ENCODE measurements around the gene LMAN1L. TPM values are rescaled to one million over a fixed set of nuclear protein-coding genes. Genes with fewer than 3 reads are reported as not detected.

The LMAN1L gene
- total RNA-seq, 2 experiments from 2014 or later: 0.56 to 0.93 TPM

- H3K27ac ChIP-seq (ENCODE audit: low read depth in 1 of 2, low read length in 2 of 2): peak overlapping the region in 1 of 2 donors; percentile 50
- POLR2A ChIA-PET: interaction anchor here (1.2 to 33.5 kb wide), 3 partner anchors 29 to 93 kb away, joined by 5 to 925 read pairs (median 6); partner anchors contain the start of gene CSK
- no peaks in the 10 kb centered on the region for H3K9me3 Mint-ChIP-seq
These were observed 4.4 kb upstream of the LMAN1L start for GRCh38 chr15:74808078-74808839.

GRCh38 chr15:74808840-74809229 lies 3.8 kb upstream of the LMAN1L start:
- H3K4me1 ChIP-seq (ENCODE audit: insufficient read depth, low read length): peaks cover 33% of the 10 kb centered on the region
- ChIA-PET POLR2A (interaction anchor here (1.2 to 33.5 kb wide), 3 partner anchors 30 to 93 kb away, joined by 5 to 925 read pairs (median 6); partner anchors contain the start of gene CSK), CTCF (interaction anchor here (1.5 kb wide), 1 partner anchor 21 kb away, joined by 4 read pairs; no protein-coding TSS in a partner anchor)
- H3K36me3 ChIP-seq (ENCODE audit: insufficient read depth, low read length): peaks cover 5% of the 10 kb centered on the region
- peaks cover 30% of the 10 kb centered on the region for H3K4me1 Mint-ChIP-seq (ENCODE audit: low read depth)
- H3K27ac ChIP-seq (ENCODE audit: low read depth in 1 of 2, low read length in 2 of 2): peak overlapping the region in 1 of 2 donors; percentile 21
- TF ChIP-seq CTCF (IDR thresholded peaks at IDR 0.05): no peak
- H3K9me3 ChIP-seq (ENCODE audit: control insufficient read depth in 1 of 2, insufficient read depth in 1 of 2, low read length in 2 of 2): no peaks in the 10 kb centered on the region
- no peaks in the 10 kb centered on the region for H3K9me3 Mint-ChIP-seq
- DNase-seq (no peak), ATAC-seq (ENCODE audit: poor library complexity) (no peak)
- no peaks in the 10 kb centered on the region for H3K27me3 Mint-ChIP-seq
- no peak overlapping the region for H3K4me3 ChIP-seq (ENCODE audit: low read length)
- peak overlapping the region; percentile 75 for H3K27ac Mint-ChIP-seq
- peaks cover 6% of the 10 kb centered on the region for H3K36me3 Mint-ChIP-seq (ENCODE audit: low read depth)
- intact Hi-C loops (cut with DNase I, micrococcal nuclease): no loop called here
- no peak overlapping the region for H3K4me3 Mint-ChIP-seq
- H3K27me3 ChIP-seq (ENCODE audit: control insufficient read depth in 1 of 2, insufficient read depth in 2 of 2, low read length in 2 of 2): no peaks in the 10 kb centered on the region

More at GRCh38 chr15:74808078-74808839, 4.4 kb upstream of the LMAN1L start:
- Histone ChIP-seq H3K4me3 (ENCODE audit: low read length) (no peak overlapping the region), H3K36me3 (ENCODE audit: insufficient read depth, low read length) (peaks cover 9% of the 10 kb centered on the region), H3K27me3 (ENCODE audit: control insufficient read depth in 1 of 2, insufficient read depth in 2 of 2, low read length in 2 of 2) (no peaks in the 10 kb centered on the region), H3K9me3 (ENCODE audit: control insufficient read depth in 1 of 2, insufficient read depth in 1 of 2, low read length in 2 of 2) (no peaks in the 10 kb centered on the region), H3K4me1 (ENCODE audit: insufficient read depth, low read length) (peaks cover 33% of the 10 kb centered on the region)
- peaks cover 9% of the 10 kb centered on the region for H3K36me3 Mint-ChIP-seq (ENCODE audit: low read depth)
- intact Hi-C loops (cut with DNase I, micrococcal nuclease): no loop called here
- no peaks in the 10 kb centered on the region for H3K27me3 Mint-ChIP-seq
- no peak overlapping the region for H3K4me3 Mint-ChIP-seq
- TF ChIP-seq CTCF (IDR thresholded peaks at IDR 0.05): no peak
- CTCF ChIA-PET: interaction anchor here (1.5 kb wide), 1 partner anchor 21 kb away, joined by 4 read pairs; no protein-coding TSS in a partner anchor
- peaks cover 30% of the 10 kb centered on the region for H3K4me1 Mint-ChIP-seq (ENCODE audit: low read depth)
- DNase-seq: no peak
- ATAC-seq (ENCODE audit: poor library complexity): no peak
- H3K27ac Mint-ChIP-seq: peak overlapping the region; percentile 75

GRCh38 chr15:74809242-74809641 lies 3.4 kb upstream of the LMAN1L start:
- H3K4me3 Mint-ChIP-seq: no peak overlapping the region
- ChIA-PET CTCF (interaction anchor here (1.5 to 1.6 kb wide), 2 partner anchors 22 to 40 kb away, joined by 4 to 7 read pairs; no protein-coding TSS in a partner anchor), POLR2A (interaction anchor here (33.5 kb wide), 1 partner anchor 30 kb away, joined by 925 read pairs; the partner anchor contains the start of gene CSK)
- H3K4me1 Mint-ChIP-seq (ENCODE audit: low read depth): peaks cover 30% of the 10 kb centered on the region
- Histone ChIP-seq H3K27ac (ENCODE audit: low read depth in 1 of 2, low read length in 2 of 2) (peak overlapping the region in 1 of 2 donors; percentile 21), H3K27me3 (ENCODE audit: control insufficient read depth in 1 of 2, insufficient read depth in 2 of 2, low read length in 2 of 2) (no peaks in the 10 kb centered on the region), H3K9me3 (ENCODE audit: control insufficient read depth in 1 of 2, insufficient read depth in 1 of 2, low read length in 2 of 2) (no peaks in the 10 kb centered on the region), H3K36me3 (ENCODE audit: insufficient read depth, low read length) (peaks cover 1% of the 10 kb centered on the region), H3K4me3 (ENCODE audit: low read length) (no peak overlapping the region), H3K4me1 (ENCODE audit: insufficient read depth, low read length) (peaks cover 33% of the 10 kb centered on the region)
- TF ChIP-seq CTCF (IDR thresholded peaks at IDR 0.05): no peak
- H3K9me3 Mint-ChIP-seq: no peaks in the 10 kb centered on the region
- intact Hi-C loops (cut with DNase I, micrococcal nuclease): no loop called here
- DNase-seq (no peak), ATAC-seq (ENCODE audit: poor library complexity) (no peak)
- peak overlapping the region; percentile 75 for H3K27ac Mint-ChIP-seq
- no peaks in the 10 kb centered on the region for H3K27me3 Mint-ChIP-seq
- H3K36me3 Mint-ChIP-seq (ENCODE audit: low read depth): peaks cover 1% of the 10 kb centered on the region

Measured in CD4-positive, alpha-beta T cell (primary cell).